Measurements from ENCODE around the gene PTPRJ.

The PTPRJ gene

DNA sequence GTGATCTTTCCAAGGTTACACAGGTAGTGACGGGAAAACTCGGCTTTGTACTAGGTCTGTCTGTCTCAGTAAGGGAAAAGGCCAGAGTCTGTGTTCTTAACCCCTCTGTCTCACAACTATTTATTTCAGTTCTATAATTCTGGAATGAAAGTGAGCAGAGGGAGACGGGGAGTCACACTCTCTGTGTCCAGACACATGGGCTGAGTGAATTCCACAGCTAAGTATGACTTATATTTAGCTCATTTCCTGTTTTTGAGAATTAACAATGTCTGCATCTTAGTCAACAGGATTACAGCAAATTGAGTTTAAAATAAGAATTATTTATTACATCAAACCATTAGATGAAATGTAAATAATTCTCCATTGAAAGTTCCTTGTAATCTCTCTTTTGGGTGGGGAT is 173.8 kb downstream of the PTPRJ start:
- TF ChIP-seq, protein P1, sequence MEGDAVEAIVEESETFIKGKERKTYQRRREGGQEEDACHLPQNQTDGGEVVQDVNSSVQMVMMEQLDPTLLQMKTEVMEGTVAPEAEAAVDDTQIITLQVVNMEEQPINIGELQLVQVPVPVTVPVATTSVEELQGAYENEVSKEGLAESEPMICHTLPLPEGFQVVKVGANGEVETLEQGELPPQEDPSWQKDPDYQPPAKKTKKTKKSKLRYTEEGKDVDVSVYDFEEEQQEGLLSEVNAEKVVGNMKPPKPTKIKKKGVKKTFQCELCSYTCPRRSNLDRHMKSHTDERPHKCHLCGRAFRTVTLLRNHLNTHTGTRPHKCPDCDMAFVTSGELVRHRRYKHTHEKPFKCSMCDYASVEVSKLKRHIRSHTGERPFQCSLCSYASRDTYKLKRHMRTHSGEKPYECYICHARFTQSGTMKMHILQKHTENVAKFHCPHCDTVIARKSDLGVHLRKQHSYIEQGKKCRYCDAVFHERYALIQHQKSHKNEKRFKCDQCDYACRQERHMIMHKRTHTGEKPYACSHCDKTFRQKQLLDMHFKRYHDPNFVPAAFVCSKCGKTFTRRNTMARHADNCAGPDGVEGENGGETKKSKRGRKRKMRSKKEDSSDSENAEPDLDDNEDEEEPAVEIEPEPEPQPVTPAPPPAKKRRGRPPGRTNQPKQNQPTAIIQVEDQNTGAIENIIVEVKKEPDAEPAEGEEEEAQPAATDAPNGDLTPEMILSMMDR (IDR thresholded peaks at IDR 0.05; ENCODE audit: unreplicated experiment in 3 of 3): no peak
- peaks cover 12% of the 10 kb centered on the region for H3K9me3 Mint-ChIP-seq
- no peak overlapping the region for H3K27ac Mint-ChIP-seq
- H3K27me3 Mint-ChIP-seq (ENCODE audit: low read depth): no peaks in the 10 kb centered on the region
- H3K36me3 Mint-ChIP-seq (ENCODE audit: low read depth): peaks cover 71% of the 10 kb centered on the region
- H3K4me1 Mint-ChIP-seq: peaks cover 5% of the 10 kb centered on the region
- no peak overlapping the region for H3K4me3 Mint-ChIP-seq

DNA sequence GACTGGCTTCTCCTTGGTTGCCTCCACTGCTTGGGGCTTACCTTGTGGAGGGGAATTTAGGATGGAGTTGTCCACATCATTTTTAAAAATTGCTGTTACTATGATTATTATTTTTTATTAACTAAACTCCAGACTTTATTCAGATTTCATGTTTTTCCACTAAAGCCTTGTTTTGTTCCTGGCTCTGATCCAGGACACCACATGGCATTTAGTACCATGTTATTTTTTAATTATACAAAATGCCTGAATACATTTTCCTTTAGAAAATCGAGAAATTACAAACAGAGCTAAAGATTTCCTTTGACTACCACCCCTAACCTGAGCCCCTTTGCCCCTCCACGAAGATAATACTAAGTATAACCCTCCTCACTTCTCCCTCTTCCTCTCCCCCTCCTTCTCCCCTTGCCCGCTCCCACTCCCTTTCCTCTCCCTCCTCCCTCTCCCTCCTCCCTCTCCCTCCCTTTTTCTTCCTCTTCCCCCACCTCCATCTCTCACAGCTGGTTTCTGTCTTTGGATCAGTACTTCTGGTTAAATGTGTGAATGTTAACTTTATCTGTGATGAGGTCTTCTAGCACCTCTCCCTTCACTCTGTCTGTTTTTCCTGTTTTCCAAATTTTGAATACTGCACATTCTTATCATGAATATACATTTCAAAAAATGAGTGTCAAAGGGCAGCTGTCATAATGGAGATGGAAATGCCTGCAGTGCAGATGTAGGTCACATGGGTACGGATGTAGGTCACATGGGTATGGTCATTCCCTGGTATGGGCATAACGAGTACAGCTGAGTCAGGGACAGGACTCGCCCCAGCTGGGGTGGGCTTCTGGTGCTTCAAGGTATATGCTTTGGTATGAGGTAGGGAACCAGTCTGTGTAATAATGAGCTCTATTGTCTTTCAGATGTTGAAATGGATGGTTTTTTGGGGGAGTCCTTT is 181.9 kb downstream of the PTPRJ start:
- no peaks in the 10 kb centered on the region for H3K9me3 Mint-ChIP-seq
- peaks cover 41% of the 10 kb centered on the region for H3K36me3 Mint-ChIP-seq (ENCODE audit: low read depth)
- peaks cover 11% of the 10 kb centered on the region for H3K4me1 Mint-ChIP-seq
- TF ChIP-seq, protein P1 (IDR thresholded peaks at IDR 0.05; ENCODE audit: unreplicated experiment in 3 of 3): no peak
- peak overlapping the region in 1 of 3 experiments; percentile 44 for H3K27ac Mint-ChIP-seq
- no peaks in the 10 kb centered on the region for H3K27me3 Mint-ChIP-seq (ENCODE audit: low read depth)
- H3K4me3 Mint-ChIP-seq: no peak overlapping the region

DNA sequence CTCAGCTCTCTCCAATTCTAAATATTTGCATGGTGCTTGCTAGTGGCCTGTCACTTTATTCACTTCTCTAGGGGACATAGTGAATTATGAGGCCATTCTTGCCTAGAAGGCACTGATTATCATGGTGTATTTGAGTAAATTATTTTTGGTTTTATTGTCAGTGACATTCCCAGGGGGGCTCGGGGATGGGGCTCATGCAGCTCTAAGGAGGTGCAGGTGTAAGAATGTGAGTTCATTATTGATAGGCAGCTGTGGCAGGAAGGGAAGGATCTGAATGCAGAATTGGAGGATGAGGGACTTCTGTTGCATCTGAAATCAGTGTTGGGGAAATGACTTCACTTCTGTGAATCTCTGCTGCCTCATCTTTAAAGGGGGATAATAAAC is 182.5 kb downstream of the PTPRJ start:
- Mint-ChIP-seq H3K4me1 (peaks cover 11% of the 10 kb centered on the region), H3K9me3 (no peaks in the 10 kb centered on the region), H3K27me3 (ENCODE audit: low read depth) (no peaks in the 10 kb centered on the region), H3K36me3 (ENCODE audit: low read depth) (peaks cover 42% of the 10 kb centered on the region), H3K4me3 (no peak overlapping the region), H3K27ac (no peak overlapping the region)
- TF ChIP-seq, protein P1 (IDR thresholded peaks at IDR 0.05; ENCODE audit: unreplicated experiment in 3 of 3): no peak

DNA sequence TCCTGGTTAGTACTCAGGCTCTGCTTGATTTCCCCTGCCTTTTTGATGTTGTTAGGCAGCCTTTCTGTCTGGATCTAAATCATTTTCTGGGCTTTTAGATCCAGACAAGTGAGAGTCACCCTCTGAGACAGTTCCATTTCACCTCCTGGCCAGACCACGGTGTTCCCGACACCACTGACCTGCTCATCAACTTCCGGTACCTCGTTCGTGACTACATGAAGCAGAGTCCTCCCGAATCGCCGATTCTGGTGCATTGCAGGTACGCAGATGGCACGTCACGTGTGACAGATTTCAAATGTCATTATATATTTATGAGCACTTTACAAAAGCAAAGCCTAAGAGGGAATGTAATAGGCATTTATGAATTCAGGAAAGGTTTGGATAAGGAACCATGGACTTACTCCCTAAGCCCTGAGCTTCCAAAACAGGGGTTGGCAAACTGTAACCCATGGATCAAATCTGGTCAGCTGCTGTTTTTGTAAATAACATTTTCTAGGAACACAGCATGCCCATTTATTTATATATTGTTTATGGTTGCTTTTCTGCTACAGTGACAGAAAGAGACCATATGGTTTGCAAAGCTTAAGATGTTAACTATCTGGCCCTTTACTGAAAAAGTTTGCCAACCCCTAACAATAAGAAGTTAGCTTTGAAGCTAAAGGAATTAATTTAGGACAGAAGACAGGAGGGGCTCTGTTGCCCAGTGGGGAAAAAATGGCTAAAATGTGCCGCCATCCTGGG is 183.2 kb downstream of the PTPRJ start:
- no peak overlapping the region for H3K4me3 Mint-ChIP-seq
- TF ChIP-seq, protein P1 (IDR thresholded peaks at IDR 0.05; ENCODE audit: unreplicated experiment in 3 of 3): no peak
- H3K27me3 Mint-ChIP-seq (ENCODE audit: low read depth): no peaks in the 10 kb centered on the region
- H3K27ac Mint-ChIP-seq: no peak overlapping the region
- no peaks in the 10 kb centered on the region for H3K9me3 Mint-ChIP-seq
- H3K4me1 Mint-ChIP-seq: peaks cover 11% of the 10 kb centered on the region
- H3K36me3 Mint-ChIP-seq (ENCODE audit: low read depth): peaks cover 46% of the 10 kb centered on the region

DNA sequence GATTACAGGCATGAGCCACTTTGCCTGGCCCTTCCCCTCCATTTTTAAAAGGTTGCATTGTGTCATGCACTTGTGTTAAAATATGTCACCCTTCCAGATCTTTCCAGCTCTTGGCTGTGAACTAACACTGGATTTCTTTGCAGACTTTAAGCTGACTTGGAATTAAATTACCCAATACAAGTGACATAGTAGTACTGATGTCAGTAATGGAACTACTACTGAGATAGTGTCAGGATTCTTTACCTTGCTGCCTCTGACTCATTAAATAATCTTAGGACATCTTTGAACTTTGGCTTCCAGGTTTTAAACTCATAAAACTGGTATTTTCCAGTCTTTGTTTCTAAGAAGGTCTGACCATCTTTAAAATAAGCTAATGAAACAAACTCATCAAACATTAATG is 184.5 kb downstream of the PTPRJ start:
- H3K36me3 Mint-ChIP-seq (ENCODE audit: low read depth): peaks cover 45% of the 10 kb centered on the region
- H3K27me3 Mint-ChIP-seq (ENCODE audit: low read depth): no peaks in the 10 kb centered on the region
- H3K9me3 Mint-ChIP-seq: no peaks in the 10 kb centered on the region
- peaks cover 15% of the 10 kb centered on the region for H3K4me1 Mint-ChIP-seq
- H3K27ac Mint-ChIP-seq: no peak overlapping the region
- H3K4me3 Mint-ChIP-seq: no peak overlapping the region
- TF ChIP-seq, protein P1 (IDR thresholded peaks at IDR 0.05; ENCODE audit: unreplicated experiment in 3 of 3): no peak

All from nephron (organoid).